ENCODE data around the gene CHPF. TPM values are rescaled to one million over a fixed set of nuclear protein-coding genes. Genes with fewer than 3 reads are reported as not detected.

Gene CHPF
- total and polyA plus RNA-seq, 2 donors (not counting 1 experiment from before 2014, with no cell fraction given) = 1.3 to 5.2 TPM

DNA sequence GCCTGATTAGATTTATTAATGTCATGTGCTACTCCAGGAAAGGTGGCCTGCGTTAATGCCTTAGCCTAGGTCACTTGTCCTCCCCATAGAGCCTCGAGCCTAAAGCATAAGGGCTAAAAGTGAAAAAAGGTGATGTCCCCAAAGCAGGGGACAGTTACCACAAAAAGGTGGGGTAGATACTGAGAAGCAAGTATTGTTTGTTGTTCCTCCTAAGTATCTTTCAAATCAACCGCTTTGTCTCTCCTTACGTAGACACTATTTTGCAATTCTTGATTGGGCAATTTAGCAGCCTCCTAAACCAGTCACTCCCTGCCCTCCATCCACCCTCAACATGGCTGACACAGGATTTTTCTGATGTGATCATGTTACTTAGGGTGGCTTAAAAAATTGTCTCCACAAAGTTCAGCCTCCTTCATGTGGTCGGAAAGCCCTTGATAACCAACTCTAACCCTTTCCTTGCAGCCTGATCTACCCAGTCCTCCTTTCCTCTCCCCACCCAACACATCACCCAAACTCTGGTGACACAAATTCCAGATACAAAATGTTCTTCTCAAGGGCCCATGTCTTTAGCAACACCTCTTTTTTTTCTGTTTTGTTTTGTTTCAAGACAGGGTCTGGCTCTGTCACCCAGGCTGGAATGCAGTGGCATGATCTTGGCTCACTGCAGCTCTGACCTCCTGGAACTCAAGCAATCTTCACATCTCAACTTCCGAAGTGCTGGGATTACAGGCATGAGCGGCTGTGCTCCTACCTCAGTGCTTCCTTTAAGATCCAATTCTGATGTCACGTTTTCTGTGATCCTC, 35.4 kb upstream of the CHPF start:
- POLR2A ChIA-PET = no interaction called here
- CTCF ChIA-PET = no interaction called here

More for the DNA sequence above, 35.4 kb upstream of the CHPF start:
- intact Hi-C loops (cut with micrococcal nuclease) = no loop called here
- no peak for ATAC-seq (ENCODE audit: low read depth)
- H4K20me1 ChIP-seq (ENCODE audit: control insufficient read depth, insufficient read depth, low read length, poor library complexity, severe bottlenecking) = no peaks in the 10 kb centered on the region
- H3K4me3 ChIP-seq (ENCODE audit: control extremely low read depth in 1 of 5, extremely low read depth in 1 of 5, insufficient read depth in 1 of 5, low read depth in 2 of 5, low read length in 4 of 5) = no peak overlapping the region
- DNase-seq = no peak
- no peaks in the 10 kb centered on the region for H3K36me3 ChIP-seq (replicated peaks in 1 of 2; ENCODE audit: control extremely low read depth in 1 of 2, control insufficient read depth in 1 of 2, extremely low read depth in 1 of 2, insufficient read depth in 2 of 2, low read length in 1 of 2)
- H3K9ac ChIP-seq (ENCODE audit: low read length) = no peak overlapping the region
- Mint-ChIP-seq H3K4me1 (no peaks in the 10 kb centered on the region), H3K27ac (no peak overlapping the region), H3K4me3 (no peak overlapping the region), H3K27me3 (peaks cover 38% of the 10 kb centered on the region), H3K9me3 (ENCODE audit: insufficient read depth) (no peaks in the 10 kb centered on the region)
- H2AFZ ChIP-seq (ENCODE audit: insufficient read depth, low read depth, low read length, poor library complexity, severe bottlenecking) = no peak overlapping the region
- H3K4me1 ChIP-seq (ENCODE audit: control insufficient read depth in 2 of 2, insufficient read depth in 2 of 2, low read length in 2 of 2) = no peaks in the 10 kb centered on the region
- no peak for TF ChIP-seq CTCF (IDR thresholded peaks at IDR 0.05)
- TF ChIP-seq EZH2 (IDR thresholded peaks at IDR 0.05; ENCODE audit: borderline replicate concordance, insufficient read depth, low read depth, low read length, poor library complexity, severe bottlenecking) = no peak
- H3K4me2 ChIP-seq (replicated peaks; ENCODE audit: low read depth, low read length, poor library complexity, severe bottlenecking) = no peak overlapping the region
- H3K79me2 ChIP-seq (ENCODE audit: control insufficient read depth, insufficient read depth, low read length) = no peaks in the 10 kb centered on the region
- 77% methylated on average over 4 of the region's 8 CpGs for WGBS (ENCODE audit: insufficient coverage)
- H3K27me3 ChIP-seq (replicated peaks in 1 of 4; ENCODE audit: control extremely low read depth in 1 of 4, control insufficient read depth in 3 of 4, insufficient read depth in 4 of 4, low read length in 3 of 4) = peaks cover 0 to 19% (median under 1%) of the 10 kb centered on the region in 4 experiments
- H3K27ac ChIP-seq (ENCODE audit: low read length in 2 of 2) = no peak overlapping the region
- no peaks in the 10 kb centered on the region for H3K9me3 ChIP-seq (ENCODE audit: control extremely low read depth in 1 of 3, control insufficient read depth in 2 of 3, insufficient read depth in 1 of 3, low read length in 2 of 3)

Data from B cell (primary cell).